ENCODE results near the gene ARHGAP15. TPM values are rescaled to one million over a fixed set of nuclear protein-coding genes. Genes with fewer than 3 reads are reported as not detected.
A peak's percentile ranks its signal among the peaks of the same experiment; 100 is the strongest.

The ARHGAP15 gene
- total RNA-seq, 1 donor from 2014 or later, result 18.5 TPM

- no peak for ATAC-seq
- no peak overlapping the region for H3K4me3 ChIP-seq
- no peak for TF ChIP-seq CTCF (IDR thresholded peaks at IDR 0.05)
- no peaks in the 10 kb centered on the region for H3K27me3 ChIP-seq (ENCODE audit: low read depth)
- H3K9me3 ChIP-seq, result no peaks in the 10 kb centered on the region
- intact Hi-C loops (cut with DNase I), result no loop called here
- DNase-seq, result no peak
- H3K36me3 ChIP-seq, result no peaks in the 10 kb centered on the region
- H3K27ac ChIP-seq, result no peak overlapping the region
- no peaks in the 10 kb centered on the region for H3K4me1 ChIP-seq
Measured at GRCh38 chr2:143356736-143357446, 227.7 kb downstream of the ARHGAP15 start.

GRCh38 chr2:143357966-143358365 is 228.7 kb downstream of the ARHGAP15 start:
- Histone ChIP-seq H3K4me1 (no peaks in the 10 kb centered on the region), H3K27ac (no peak overlapping the region), H3K9me3 (no peaks in the 10 kb centered on the region), H3K36me3 (no peaks in the 10 kb centered on the region), H3K27me3 (ENCODE audit: low read depth) (no peaks in the 10 kb centered on the region), H3K4me3 (no peak overlapping the region)
- ATAC-seq, result no peak
- intact Hi-C loops (cut with DNase I), result no loop called here
- no peak for DNase-seq
- TF ChIP-seq CTCF (IDR thresholded peaks at IDR 0.05), result no peak

GRCh38 chr2:143361346-143361745 is 232.1 kb downstream of the ARHGAP15 start:
- Histone ChIP-seq H3K27me3 (ENCODE audit: low read depth) (no peaks in the 10 kb centered on the region), H3K9me3 (no peaks in the 10 kb centered on the region), H3K36me3 (no peaks in the 10 kb centered on the region), H3K27ac (no peak overlapping the region), H3K4me3 (no peak overlapping the region), H3K4me1 (no peaks in the 10 kb centered on the region)
- no peak for TF ChIP-seq CTCF (IDR thresholded peaks at IDR 0.05)
- no peak for ATAC-seq
- intact Hi-C loops (cut with DNase I), result no loop called here
- no peak for DNase-seq

GRCh38 chr2:143371616-143372015 is 242.4 kb downstream of the ARHGAP15 start:
- DNase-seq (no peak), ATAC-seq (no peak)
- H3K4me1 ChIP-seq, result no peaks in the 10 kb centered on the region
- H3K4me3 ChIP-seq, result no peak overlapping the region
- no peaks in the 10 kb centered on the region for H3K27me3 ChIP-seq (ENCODE audit: low read depth)
- H3K9me3 ChIP-seq, result no peaks in the 10 kb centered on the region
- intact Hi-C loops (cut with DNase I), result no loop called here
- H3K27ac ChIP-seq, result no peak overlapping the region
- H3K36me3 ChIP-seq, result no peaks in the 10 kb centered on the region
- TF ChIP-seq CTCF (IDR thresholded peaks at IDR 0.05), result no peak

GRCh38 chr2:143375384-143375880 is 246.2 kb downstream of the ARHGAP15 start:
- DNase-seq (no peak), ATAC-seq (peak in 1 of 2 donors; percentile 26)
- no peak overlapping the region for H3K27ac ChIP-seq
- intact Hi-C loops (cut with DNase I), result no loop called here
- no peaks in the 10 kb centered on the region for H3K27me3 ChIP-seq (ENCODE audit: low read depth)
- no peak for TF ChIP-seq CTCF (IDR thresholded peaks at IDR 0.05)
- no peaks in the 10 kb centered on the region for H3K4me1 ChIP-seq
- H3K9me3 ChIP-seq, result no peaks in the 10 kb centered on the region
- no peaks in the 10 kb centered on the region for H3K36me3 ChIP-seq
- H3K4me3 ChIP-seq, result no peak overlapping the region

Data from lower lobe of right lung (tissue), 2 donors.